HepG2 (cell line): ENCODE measurements around the gene DSCAML1. TPM values are rescaled to one million over a fixed set of nuclear protein-coding genes. Genes with fewer than 3 reads are reported as not detected.

Source experiments
- ATAC-seq: fragments of 200-7000 bp; cut with Tn5 transposase; 3 replicates; pipeline ENCODE4 v1.9.1; 2020; ENCODE audit warnings: mild to moderate bottlenecking, moderate library complexity
- BruUV-seq: library from RNA; stranded (reverse); fragments of 400-500 nt; replicated peaks from 2 replicates; lab custom pipeline; 2021; lab: Mats Ljungman, UMichigan
- CTCF ChIA-PET: fragments of 300-600 bp; formaldehyde crosslinking; extraction: SDS; loops from one replicate; lab custom pipeline; 2021; ENCODE audit warnings: low total read pairs, inconsistent platforms, low intra/inter-chr PET ratio; lab: Yijun Ruan, JAX
- POLR2A ChIA-PET: fragments of 350-600 bp; sonication (Branson Sonifier 250); formaldehyde crosslinking; loops from one replicate; lab custom pipeline; 2020; ENCODE audit warnings: antibody characterized with exemption, inconsistent platforms; lab: Yijun Ruan, JAX
- DNase-seq: peaks from one replicate; pipeline ENCODE4 v3.0.0-alpha.2; 2015; ENCODE audit warnings: low spot score
- FAIRE-seq: peaks from 3 replicates; lab custom pipeline; 2011; peaks lifted over from hg19 to GRCh38; lab: Jason Lieb, UNC
- H2AFZ ChIP-seq: one replicate; pipeline ENCODE4 v1.6.1; 2011; ENCODE audit warnings: low read length, inconsistent platforms
- H3K27ac ChIP-seq: fragments of 300-600 bp; 3 replicates; pipeline ENCODE4 v1.8.0; 2011; ENCODE audit warnings: mixed run types, mild to moderate bottlenecking, mixed read lengths, low read length, inconsistent platforms; ENCODE audit not compliant: insufficient read depth; ENCODE audit errors: extremely low read length
- H3K27me3 ChIP-seq, 2 experiments: fragments of 200-600 bp in 1 of 2; 2 replicates in 1 of 2; 3 replicates in 1 of 2; pipeline versions ENCODE4 v1.6.0 to v1.8.0; 2011; ENCODE audit warnings: low read length in 2 of 2, mild to moderate bottlenecking in 2 of 2, moderate library complexity in 2 of 2, inconsistent platforms in 1 of 2; ENCODE audit not compliant: insufficient read depth in 2 of 2, control insufficient read depth in 1 of 2
- H3K36me3 ChIP-seq, 2 experiments: fragments of 200-600 bp in 1 of 2; replicated peaks in 1 of 2; 2 replicates in 1 of 2; 3 replicates in 1 of 2; pipeline versions ENCODE4 v1.5.1 to v1.8.0; 2011; ENCODE audit warnings: low read length in 2 of 2, inconsistent platforms in 1 of 2; ENCODE audit not compliant: insufficient read depth in 2 of 2, control insufficient read depth in 1 of 2
- H3K4me1 ChIP-seq: 2 replicates; pipeline ENCODE4 v1.5.1; 2012; ENCODE audit warnings: low read length, inconsistent platforms; ENCODE audit not compliant: insufficient read depth
- H3K4me2 ChIP-seq: 2 replicates; pipeline ENCODE4 v1.6.0; 2011; ENCODE audit warnings: low read depth, low read length, inconsistent platforms
- H3K4me3 ChIP-seq, 3 experiments: fragments of 200-600 bp in 1 of 3; sonication (generic), shearing (Covaris generic) in 1 of 3; replicated peaks in 1 of 3; 2 replicates each; pipeline ENCODE4 v1.5.1; 2011 to 2016; ENCODE audit warnings: low read length in 3 of 3, inconsistent platforms in 2 of 3, low read depth in 2 of 3, mild to moderate bottlenecking in 2 of 3, control low read depth in 1 of 3, mixed read lengths in 1 of 3; ENCODE audit not compliant: insufficient read depth in 1 of 3
- H3K79me2 ChIP-seq: one replicate; pipeline ENCODE4 v1.6.1; 2011; ENCODE audit warnings: low read length, inconsistent platforms; ENCODE audit not compliant: insufficient read depth
- H3K9ac ChIP-seq: 2 replicates; pipeline ENCODE4 v1.6.0; 2011; ENCODE audit warnings: mild to moderate bottlenecking, low read depth, low read length, inconsistent platforms; ENCODE audit not compliant: insufficient read depth
- H3K9me3 ChIP-seq: 2 replicates; pipeline ENCODE4 v1.5.1; 2012; ENCODE audit warnings: mild to moderate bottlenecking, low read length
- H4K20me1 ChIP-seq: 2 replicates; pipeline ENCODE4 v1.6.0; 2011; ENCODE audit warnings: inconsistent platforms, mild to moderate bottlenecking, low read length, moderate library complexity; ENCODE audit not compliant: insufficient read depth
- BATF2 ChIP-seq: sonication (generic); formaldehyde crosslinking; IDR thresholded peaks from 2 replicates; pipeline ENCODE4 v1.8.0; 2022; ENCODE audit warnings: mild to moderate bottlenecking, missing genetic modification reagents, moderate library complexity
- BCL3 ChIP-seq: sonication (generic); formaldehyde crosslinking; IDR thresholded peaks from 2 replicates; pipeline ENCODE4 v1.5.1; 2020; ENCODE audit warnings: mild to moderate bottlenecking, missing genetic modification reagents, moderate library complexity
- JUNB ChIP-seq: sonication (generic); formaldehyde crosslinking; IDR thresholded peaks from 2 replicates; pipeline ENCODE4 v1.8.0; 2022; ENCODE audit warnings: missing genetic modification reagents, mild to moderate bottlenecking, borderline replicate concordance
- MED1 ChIP-seq: sonication (generic); formaldehyde crosslinking; IDR thresholded peaks from 2 replicates; pipeline ENCODE4 v1.4.0; 2020; ENCODE audit warnings: missing genetic modification reagents
- MXI1 ChIP-seq: IDR thresholded peaks from 3 replicates; pipeline ENCODE4 v1.6.1; 2012; ENCODE audit warnings: low read depth, low read length, inconsistent platforms, borderline replicate concordance
- REXO4 ChIP-seq: sonication (generic); formaldehyde crosslinking; IDR thresholded peaks from 2 replicates; pipeline ENCODE4 v1.8.0; 2022; ENCODE audit warnings: missing genetic modification reagents, mild to moderate bottlenecking, borderline replicate concordance
- SMAD3 ChIP-seq: sonication (generic); formaldehyde crosslinking; IDR thresholded peaks from 2 replicates; pipeline ENCODE4 v1.4.0; 2020; ENCODE audit warnings: missing genetic modification reagents
- TBL1XR1 ChIP-seq: fragments of 150-350 bp; IDR thresholded peaks from 2 replicates; pipeline ENCODE4 v1.6.1; 2014; ENCODE audit warnings: borderline replicate concordance, low read length; ENCODE audit not compliant: partially characterized antibody
- TBP ChIP-seq: sonication (generic); formaldehyde crosslinking; IDR thresholded peaks from 2 replicates; pipeline ENCODE4 v1.5.0; 2020; ENCODE audit warnings: missing genetic modification reagents
- TEAD3 ChIP-seq: optimal IDR thresholded peaks from 2 replicates; pipeline ENCODE3; 2016; ENCODE audit warnings: borderline replicate concordance
- THYN1 ChIP-seq: sonication (generic); formaldehyde crosslinking; IDR thresholded peaks from 2 replicates; pipeline ENCODE4 v1.8.1; 2023; ENCODE audit warnings: low read depth, mild to moderate bottlenecking, moderate library complexity, missing genetic modification reagents, borderline replicate concordance
- ZBTB1 ChIP-seq: sonication (generic); formaldehyde crosslinking; IDR thresholded peaks from 2 replicates; pipeline ENCODE4 v1.4.0; 2020; ENCODE audit warnings: missing genetic modification reagents, borderline replicate concordance
- ZKSCAN8 ChIP-seq: IDR thresholded peaks from 2 replicates; pipeline ENCODE4 v1.6.1; 2016; ENCODE audit warnings: borderline replicate concordance, missing genetic modification reagents, missing compliant biosample characterization
- ZNF576 ChIP-seq: sonication (generic); formaldehyde crosslinking; IDR thresholded peaks from 2 replicates; pipeline ENCODE4 v1.4.0; 2020; ENCODE audit warnings: mild to moderate bottlenecking, missing genetic modification reagents
- ZNF605 ChIP-seq: sonication (generic); formaldehyde crosslinking; IDR thresholded peaks from 2 replicates; pipeline ENCODE4 v1.8.0; 2022; ENCODE audit warnings: mild to moderate bottlenecking, missing genetic modification reagents
- ZNF768 ChIP-seq: sonication (generic); formaldehyde crosslinking; IDR thresholded peaks from 2 replicates; pipeline ENCODE4 v1.4.0; 2020; ENCODE audit warnings: missing genetic modification reagents
- WGBS: methylation state at CpG from one replicate; pipeline ENCODE4 v1.1.6; 2017; ENCODE audit warnings: low lambda C conversion rate; 5-methylcytosine and 5-hydroxymethylcytosine counted together
- in situ Hi-C: cut with HindIII; loops from 2 replicates; pipeline ENCODE4 v1.10.0; 2017; ENCODE audit warnings: low pct_unique_long_range_greater_than_20kb; ENCODE audit not compliant: extremely low pct_ligation_motif_present
- intact Hi-C: fragments of 100-400 bp; cut with micrococcal nuclease; formaldehyde crosslinking; loops from one replicate; pipeline ENCODE4 v1.10.0; 2022; ENCODE audit not compliant: unreplicated experiment
- polyA plus RNA-seq, 8 experiments: library from polyadenylated mRNA; depleted of rRNA in 3 of 8; stranded (reverse) in 7 of 8; unstranded in 1 of 8; fragments of >200 nt; fragmentation: Illumina TruSeq in 4 of 8; extraction: Trizol in 4 of 8; gene quantifications; 2 replicates each; pipeline versions ENCODE4 v1.2.1 to v1.2.3, GENCODE V29; 2011 to 2016; ENCODE audit warnings: low read depth in 4 of 8, missing spikeins in 1 of 8, mixed read lengths in 1 of 8; ENCODE audit not compliant: insufficient read depth in 1 of 8
- total RNA-seq, 5 experiments: library from RNA; depleted of rRNA; stranded (reverse); fragments of >200 nt; fragmentation: Illumina TruSeq; extraction: Trizol; gene quantifications; 2 replicates each; pipeline ENCODE4 v1.2.3, GENCODE V29; 2016; ENCODE audit warnings: low read depth in 1 of 5

The DSCAML1 gene
- total and polyA plus RNA-seq, 2 of the 13 experiments (the other 11 are each of a cell fraction or from before 2014, with no cell fraction given): 0.29 to 0.40 TPM

GRCh38 chr11:117839380-117839881 is 42.4 kb upstream of the DSCAML1 start (continued):
- TF ChIP-seq SMAD3 (CRISPR knock-in tag) (no peak), ZKSCAN8 (no peak), ZNF576 (CRISPR knock-in tag) (no peak), BATF2 (CRISPR knock-in tag) (no peak), TBL1XR1 (no peak), JUNB (CRISPR knock-in tag) (no peak), ZNF768 (no peak)

- H3K9me3 ChIP-seq: no peaks in the 10 kb centered on the region
- FAIRE-seq: no peak
- CTCF ChIA-PET: no interaction called here
- H3K4me1 ChIP-seq: peaks cover 15% of the 10 kb centered on the region
- no peak for DNase-seq
- H3K27me3 ChIP-seq: peaks cover 13 to 53% of the 10 kb centered on the region in 2 experiments; a peak in 3 of 5 replicates
- no peak for TF ChIP-seq BCL3 (CRISPR knock-in tag)
- TF ChIP-seq REXO4: no peak
- TF ChIP-seq ZBTB1 (CRISPR knock-in tag): no peak
- TF ChIP-seq TBP (CRISPR knock-in tag): no peak
- TF ChIP-seq ZNF576 (CRISPR knock-in tag): no peak
- TF ChIP-seq MED1 (CRISPR knock-in tag): no peak
- TF ChIP-seq ZNF605 (CRISPR knock-in tag): no peak
- no peak for TF ChIP-seq TEAD3 (CRISPR knock-in tag)
- no peak for TF ChIP-seq THYN1 (CRISPR knock-in tag)
- no peak for TF ChIP-seq MXI1
- TF ChIP-seq, all 625 proteins: peak for 0
- BruUV-seq: no TSS peak
- intact Hi-C loops (no loop called here), in situ Hi-C loops (loop anchor here (10.0 kb wide), 1 partner anchor 216 kb away; no protein-coding TSS in a partner anchor)
- Histone ChIP-seq H2AFZ (no peak overlapping the region), H3K9ac (no peak overlapping the region), H3K4me3 (no peak overlapping the region), H3K27ac (no peak overlapping the region), H3K79me2 (no peaks in the 10 kb centered on the region), H3K36me3 (no peaks in the 10 kb centered on the region), H4K20me1 (no peaks in the 10 kb centered on the region), H3K4me2 (no peak overlapping the region)
- 0% methylated on average over 8 of the region's 8 CpGs for WGBS
- ATAC-seq: no peak
- POLR2A ChIA-PET: no interaction called here
These were observed 41.9 kb upstream of the DSCAML1 start for GRCh38 chr11:117838901-117839300.
